Omental fat pad (tissue), 4 donors: ENCODE data around the gene WDR48. TPM values are rescaled to one million over a fixed set of nuclear protein-coding genes. Genes with fewer than 3 reads are reported as not detected.
A peak's percentile ranks its signal among the peaks of the same experiment; 100 is the strongest.

Experiments
- ATAC-seq: fragments of 150-250 bp; one replicate; pipeline ENCODE4 v1.9.1; 2016; ENCODE audit warnings: mild to moderate bottlenecking, moderate library complexity; ENCODE audit not compliant: low FRiP score
- DNase-seq: peaks from one replicate; pipeline ENCODE4 v3.0.0-alpha.2; 2019; ENCODE audit warnings: low spot score
- total RNA-seq, 4 donors: library from RNA; depleted of rRNA; stranded (reverse); fragments of >200 nt; gene quantifications; one replicate each; pipeline ENCODE4 v1.1.0, GENCODE V29; 2016
- TF ChIP-seq, protein P1 (sequence below), 3 donors: fragments of 450-650 bp; IDR thresholded peaks; one replicate each; pipeline ENCODE4 v1.5.1; 2016 to 2017; ENCODE audit warnings: antibody characterized with exemption in 3 of 3, mild to moderate bottlenecking in 3 of 3, moderate library complexity in 2 of 3

WDR48 gene
- total RNA-seq, 4 donors from 2014 or later: 16.7 to 37.2 (median 22.7) TPM

DNA sequence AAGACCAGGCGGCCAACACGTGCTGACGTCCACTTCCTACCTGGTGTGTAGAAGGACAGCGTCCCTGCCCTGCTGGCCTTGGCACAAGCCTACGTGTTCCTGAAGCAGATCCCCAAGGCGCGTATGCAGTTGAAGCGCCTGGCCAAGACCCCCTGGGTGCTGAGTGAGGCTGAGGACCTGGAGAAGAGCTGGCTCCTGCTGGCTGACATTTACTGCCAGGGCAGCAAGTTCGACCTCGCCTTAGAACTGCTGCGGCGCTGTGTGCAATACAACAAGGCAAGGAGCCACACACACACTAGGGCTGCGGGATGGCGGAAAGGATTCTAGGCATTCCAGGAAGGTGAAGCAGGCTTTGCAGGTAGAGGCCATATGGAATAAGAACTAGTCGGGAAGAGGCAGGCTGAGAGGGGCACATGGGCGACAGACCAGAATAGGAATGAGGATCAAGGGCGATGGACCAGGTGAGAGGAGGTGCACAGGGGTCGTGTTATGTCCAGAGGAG is 85.7 kb downstream of the WDR48 start:
- DNase-seq (no peak), ATAC-seq (no peak)
- TF ChIP-seq, protein P1, sequence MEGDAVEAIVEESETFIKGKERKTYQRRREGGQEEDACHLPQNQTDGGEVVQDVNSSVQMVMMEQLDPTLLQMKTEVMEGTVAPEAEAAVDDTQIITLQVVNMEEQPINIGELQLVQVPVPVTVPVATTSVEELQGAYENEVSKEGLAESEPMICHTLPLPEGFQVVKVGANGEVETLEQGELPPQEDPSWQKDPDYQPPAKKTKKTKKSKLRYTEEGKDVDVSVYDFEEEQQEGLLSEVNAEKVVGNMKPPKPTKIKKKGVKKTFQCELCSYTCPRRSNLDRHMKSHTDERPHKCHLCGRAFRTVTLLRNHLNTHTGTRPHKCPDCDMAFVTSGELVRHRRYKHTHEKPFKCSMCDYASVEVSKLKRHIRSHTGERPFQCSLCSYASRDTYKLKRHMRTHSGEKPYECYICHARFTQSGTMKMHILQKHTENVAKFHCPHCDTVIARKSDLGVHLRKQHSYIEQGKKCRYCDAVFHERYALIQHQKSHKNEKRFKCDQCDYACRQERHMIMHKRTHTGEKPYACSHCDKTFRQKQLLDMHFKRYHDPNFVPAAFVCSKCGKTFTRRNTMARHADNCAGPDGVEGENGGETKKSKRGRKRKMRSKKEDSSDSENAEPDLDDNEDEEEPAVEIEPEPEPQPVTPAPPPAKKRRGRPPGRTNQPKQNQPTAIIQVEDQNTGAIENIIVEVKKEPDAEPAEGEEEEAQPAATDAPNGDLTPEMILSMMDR (IDR thresholded peaks at IDR 0.05): no peak

DNA sequence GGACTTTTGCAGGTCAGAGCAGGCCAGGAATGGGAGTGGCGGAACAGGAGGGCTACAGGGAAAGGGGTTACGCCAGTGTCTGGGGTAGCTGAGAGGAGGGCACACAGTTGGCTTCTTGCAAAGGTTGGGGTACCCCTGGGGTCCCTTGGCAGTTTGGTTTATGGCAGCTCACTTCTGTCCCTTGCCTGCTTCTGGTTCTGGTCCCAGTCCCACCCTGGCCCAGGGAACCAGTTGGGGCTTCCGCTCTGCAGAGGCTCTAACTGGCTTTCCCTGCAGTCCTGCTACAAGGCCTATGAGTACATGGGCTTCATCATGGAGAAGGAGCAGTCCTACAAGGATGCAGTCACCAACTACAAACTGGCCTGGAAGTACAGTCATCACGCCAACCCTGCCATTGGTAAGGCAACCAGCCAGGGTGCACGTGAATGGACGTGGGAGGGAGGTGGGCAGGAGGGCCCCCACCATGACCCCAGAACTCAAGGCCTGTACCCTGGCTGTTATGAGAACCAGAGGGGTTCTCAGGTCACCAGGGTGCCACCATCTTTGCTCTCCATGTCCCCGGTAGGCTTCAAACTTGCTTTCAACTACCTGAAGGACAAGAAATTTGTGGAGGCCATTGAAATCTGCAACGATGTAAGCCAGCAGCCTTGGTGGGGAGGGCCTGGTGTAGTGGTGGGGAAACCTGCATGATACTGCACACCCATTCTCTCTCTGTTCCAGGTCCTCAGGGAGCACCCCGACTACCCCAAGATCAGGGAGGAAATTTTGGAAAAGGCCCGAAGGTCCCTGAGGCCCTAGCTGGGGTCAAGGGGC is 86.4 kb downstream of the WDR48 start:
- ATAC-seq (no peak), DNase-seq (no peak)
- TF ChIP-seq, protein P1 (IDR thresholded peaks at IDR 0.05): no peak

DNA sequence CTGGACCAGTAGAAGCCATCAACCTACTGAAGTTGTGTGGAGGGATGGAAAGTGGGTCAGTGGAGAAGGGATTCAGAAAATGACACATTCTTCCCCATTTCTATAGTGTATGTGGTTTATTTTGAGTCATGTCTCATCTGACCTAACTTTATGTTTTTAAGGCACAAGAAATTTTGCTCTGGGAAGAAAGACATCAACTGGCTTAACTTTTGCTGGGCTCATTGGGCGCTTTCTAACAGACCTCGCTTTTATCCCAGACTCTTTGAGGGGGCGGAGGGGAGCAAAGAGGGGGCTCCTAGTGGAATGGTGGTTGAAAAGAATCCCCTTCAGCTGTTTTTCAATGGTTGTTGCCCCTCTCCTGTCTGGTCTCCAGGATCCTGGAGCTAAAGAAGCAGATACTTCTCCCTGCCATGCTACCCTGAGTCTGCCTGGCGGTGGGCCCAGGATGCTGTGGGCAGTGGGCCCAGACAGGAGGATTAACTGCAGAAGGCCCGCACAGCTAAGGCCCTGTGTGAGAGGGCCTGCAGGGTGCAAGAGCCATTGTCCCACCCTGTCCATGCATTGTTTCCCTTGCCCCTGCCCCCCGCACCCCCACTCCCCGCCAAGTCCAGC is 87.1 kb downstream of the WDR48 start:
- no peak for ATAC-seq
- TF ChIP-seq, protein P1 (IDR thresholded peaks at IDR 0.05): no peak
- DNase-seq: no peak

DNA sequence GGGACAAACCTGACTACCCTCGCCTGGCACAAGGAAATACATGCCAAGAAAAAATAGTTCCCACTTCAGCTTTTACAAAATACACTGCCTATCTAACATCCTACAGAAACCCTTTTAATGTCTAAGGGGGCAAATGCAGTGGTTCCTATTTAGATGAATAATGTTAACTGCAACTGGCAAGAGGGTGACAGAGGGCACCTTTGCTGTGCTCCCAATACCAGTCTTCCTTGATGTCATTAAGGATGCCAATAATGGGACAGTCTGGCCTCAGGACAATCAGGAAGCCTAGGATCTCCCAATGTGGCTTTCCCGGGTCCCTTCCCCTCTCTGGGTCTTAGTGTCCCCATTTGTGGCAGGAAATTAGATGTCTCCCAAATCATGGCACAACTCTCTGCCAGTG is 87.6 kb downstream of the WDR48 start:
- ATAC-seq (no peak), DNase-seq (no peak)
- TF ChIP-seq, protein P1 (IDR thresholded peaks at IDR 0.05): no peak

DNA sequence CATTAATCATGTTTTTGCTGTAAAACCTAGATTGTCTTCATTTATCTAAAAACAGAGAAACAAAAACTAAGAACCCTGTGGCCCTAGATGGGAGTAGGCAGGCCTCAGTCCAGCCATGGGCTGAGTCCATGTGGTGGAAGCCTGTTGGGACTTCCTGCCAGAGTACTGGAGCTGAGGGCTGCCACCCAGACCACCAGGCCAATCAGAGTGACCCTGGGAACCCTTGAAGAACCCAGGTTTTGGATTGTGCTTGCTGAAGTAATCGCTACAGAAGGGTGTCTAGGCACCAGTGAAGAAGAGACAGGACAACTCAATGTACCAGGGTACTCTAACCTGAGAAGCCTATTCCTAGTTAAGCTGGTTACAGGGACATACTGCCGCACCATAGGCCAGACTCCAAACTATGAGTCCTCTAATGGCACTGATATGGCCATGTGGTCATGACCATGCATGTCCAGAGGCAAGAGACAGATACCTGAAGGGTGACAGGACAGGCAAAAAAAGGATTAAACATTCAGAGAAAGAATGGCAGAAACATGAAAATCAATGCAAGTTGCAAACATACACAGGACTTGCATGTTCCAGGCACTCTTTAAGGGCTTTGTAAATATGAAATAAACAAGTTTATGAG is 88.6 kb downstream of the WDR48 start:
- TF ChIP-seq, protein P1 (IDR thresholded peaks at IDR 0.05): no peak
- ATAC-seq (no peak), DNase-seq (no peak)

DNA sequence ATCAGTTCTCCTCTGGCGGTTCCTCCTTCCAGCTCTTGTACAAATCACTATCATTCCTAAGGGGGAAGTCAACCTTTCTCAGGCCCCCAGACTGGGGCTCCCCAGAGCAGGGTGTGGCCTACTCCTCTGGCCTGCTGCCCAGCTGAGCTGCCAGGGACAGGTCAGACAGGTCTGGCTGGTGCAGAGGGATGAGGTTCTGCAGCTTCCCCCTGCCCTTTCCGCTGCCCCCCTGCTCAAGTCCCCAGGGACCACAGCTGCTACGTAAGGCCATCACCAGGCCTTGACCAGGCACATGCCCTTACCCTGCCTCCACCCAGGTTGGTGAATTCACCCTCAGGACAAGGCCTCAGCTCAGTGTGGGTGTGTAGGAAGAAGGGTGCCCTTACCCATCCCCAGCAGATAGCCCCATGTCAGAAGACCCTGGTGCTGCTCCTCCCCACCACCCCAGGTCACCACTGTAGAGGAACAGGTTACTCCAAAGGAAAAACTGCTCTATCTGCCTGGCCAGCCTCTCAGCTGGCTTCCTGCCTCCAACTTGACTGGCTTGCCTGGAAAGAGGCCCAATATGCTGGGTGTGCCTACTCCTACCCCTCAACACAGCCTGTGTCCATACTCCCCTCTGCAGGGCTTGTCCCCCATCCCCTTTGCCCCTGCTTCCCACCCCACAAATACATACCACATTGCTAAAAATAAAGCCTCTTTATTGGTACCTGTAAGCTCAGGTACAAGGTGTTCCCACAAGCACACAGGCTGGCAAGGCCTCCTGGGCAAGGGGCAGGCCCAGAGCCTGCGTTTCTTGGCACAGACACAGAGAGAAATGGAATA is 89.6 kb downstream of the WDR48 start:
- no peak for DNase-seq
- peak; percentile 49 for ATAC-seq
- TF ChIP-seq, protein P1 (IDR thresholded peaks at IDR 0.05): no peak
